ENCODE data around the gene TNPO2.
"Not testable (repeated sequence)": the region's sequence is repeated elsewhere in the genome, so short reads cannot be mapped to it uniquely, and the experiment has no call there.

GRCh38 chr19:12725612-12726011 lies 1.9 kb upstream of the TNPO2 start:
- TF ChIP-seq CTCF, POLR2A (IDR thresholded peaks at IDR 0.05): not testable (repeated sequence)
